Measurements from ENCODE around the gene TBCD. TPM values are rescaled to one million over a fixed set of nuclear protein-coding genes. Genes with fewer than 3 reads are reported as not detected.
A peak's percentile ranks its signal among the peaks of the same experiment; 100 is the strongest.

The TBCD gene
- total RNA-seq, 3 donors from 2014 or later: 45.4 to 65.9 (median 53.3) TPM

GRCh38 chr17:82710499-82711232, 41.2 kb upstream of the TBCD start:
- H3K27me3 ChIP-seq: no peaks in the 10 kb centered on the region
- H3K4me3 ChIP-seq: no peak overlapping the region
- TF ChIP-seq CTCF (IDR thresholded peaks at IDR 0.05) (no peak), POLR2AphosphoS5 (IDR thresholded peaks at IDR 0.05) (no peak), POLR2A (IDR thresholded peaks at IDR 0.05) (no peak)
- no peak for DNase-seq (ENCODE audit: low spot score in 2 of 2)
- no peaks in the 10 kb centered on the region for H3K4me1 ChIP-seq
- no peaks in the 10 kb centered on the region for H3K9me3 ChIP-seq
- H3K36me3 ChIP-seq: no peaks in the 10 kb centered on the region
- intact Hi-C loops (cut with DNase I; ENCODE audit: low total_unique reads): no loop called here
- no peak overlapping the region for H3K27ac ChIP-seq

DNA sequence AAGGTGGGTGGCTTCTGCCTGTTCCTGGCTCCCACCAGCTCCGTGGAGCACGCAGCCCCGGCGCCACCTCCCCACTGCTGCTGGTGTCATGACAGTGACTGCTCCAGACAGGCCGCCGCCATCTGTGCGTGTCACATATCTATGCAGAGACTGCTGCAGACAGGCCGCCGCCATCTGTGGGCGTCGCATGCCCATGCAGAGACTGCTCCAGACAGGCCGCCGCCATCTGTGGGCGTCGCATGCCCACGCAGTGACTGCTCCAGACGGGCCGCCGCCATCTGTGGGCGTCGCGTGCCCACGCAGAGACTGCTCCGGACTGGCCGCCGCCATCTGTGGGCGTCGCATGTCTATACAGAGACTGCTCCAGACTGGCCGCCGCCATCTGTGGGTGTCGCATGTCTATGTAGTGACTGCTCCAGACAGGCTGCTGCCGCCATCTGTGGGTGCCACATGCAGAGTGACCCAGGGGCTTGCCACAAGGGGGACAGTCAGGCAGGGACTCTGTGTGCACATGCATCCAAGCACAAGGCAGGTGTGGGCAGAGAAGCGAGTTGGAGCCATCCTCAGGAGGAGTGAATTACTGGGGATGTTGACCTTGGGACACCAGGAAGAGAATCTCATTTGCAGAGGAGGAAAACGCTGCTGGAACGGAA, 38.7 kb upstream of the TBCD start:
- H3K27ac ChIP-seq: no peak overlapping the region
- H3K9me3 ChIP-seq: no peaks in the 10 kb centered on the region
- DNase-seq (ENCODE audit: low spot score in 2 of 2): no peak
- no peaks in the 10 kb centered on the region for H3K36me3 ChIP-seq
- H3K4me3 ChIP-seq: no peak overlapping the region
- TF ChIP-seq POLR2AphosphoS5 (IDR thresholded peaks at IDR 0.05) (no peak), POLR2A (IDR thresholded peaks at IDR 0.05) (no peak), CTCF (IDR thresholded peaks at IDR 0.05) (no peak)
- intact Hi-C loops (cut with DNase I; ENCODE audit: low total_unique reads): no loop called here
- H3K27me3 ChIP-seq: no peaks in the 10 kb centered on the region
- peaks cover 4 to 6% of the 10 kb centered on the region in 2 donors for H3K4me1 ChIP-seq

DNA sequence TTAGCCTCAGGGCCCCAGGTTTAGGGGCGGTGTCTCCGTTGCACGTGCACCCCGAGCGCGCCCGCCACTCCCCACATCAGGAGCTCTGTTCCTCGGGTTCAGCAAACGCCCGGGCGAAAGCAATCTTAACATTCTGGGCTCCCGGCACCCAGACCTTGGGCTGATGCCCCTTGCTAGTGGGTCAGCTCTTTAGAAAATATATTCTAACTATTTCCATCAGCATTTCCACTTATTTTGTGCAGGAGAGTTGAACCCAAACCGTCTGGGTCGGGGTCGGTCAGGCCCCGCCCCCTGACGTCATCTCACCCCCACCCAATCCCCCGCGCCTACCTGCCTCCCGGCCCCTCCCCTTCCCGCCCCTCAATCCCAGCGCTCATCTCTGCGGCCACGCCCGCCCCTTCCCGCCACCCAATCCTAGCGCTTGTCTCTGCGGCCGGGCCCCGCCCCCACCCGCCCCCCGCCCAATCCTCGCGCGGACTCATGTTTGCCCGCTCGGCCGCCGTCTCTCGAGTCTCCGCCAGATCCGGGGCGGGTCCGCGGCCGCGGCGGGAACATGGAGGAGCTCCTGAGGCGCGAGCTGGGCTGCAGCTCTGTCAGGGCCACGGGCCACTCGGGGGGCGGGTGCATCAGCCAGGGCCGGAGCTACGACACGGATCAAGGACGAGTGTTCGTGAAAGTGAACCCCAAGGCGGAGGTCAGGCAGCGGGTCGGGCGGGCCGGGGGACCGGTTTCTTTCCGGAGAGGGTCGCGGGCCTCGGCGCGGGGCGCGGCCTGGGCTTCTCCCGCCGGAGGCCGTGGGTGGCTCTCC, 35.5 kb upstream of the TBCD start, which contains the start of gene FN3KRP:
FN3KRP (plus strand) TSS at position 504 of the 808 bp plus-strand sequence; CDS start at position 554, 50 bp downstream.
- intact Hi-C loops (cut with DNase I; ENCODE audit: low total_unique reads): no loop called here
- TF ChIP-seq CTCF (IDR thresholded peaks at IDR 0.05) (no peak), POLR2A (IDR thresholded peaks at IDR 0.05) (no peak), POLR2AphosphoS5 (IDR thresholded peaks at IDR 0.05) (peak in 2 of 3 donors; percentile 19 to 71)
- Histone ChIP-seq H3K36me3 (no peaks in the 10 kb centered on the region), H3K4me1 (peaks cover 4 to 6% of the 10 kb centered on the region in 2 donors), H3K4me3 (peak within 1 kb of the TSS; percentile 62 to 94 (median 67)), H3K27ac (peak within 1 kb of the TSS; percentile 81 to 82), H3K27me3 (no peaks in the 10 kb centered on the region), H3K9me3 (no peaks in the 10 kb centered on the region)
- peak; percentile 94 to 95 for DNase-seq (ENCODE audit: low spot score in 2 of 2)

DNA sequence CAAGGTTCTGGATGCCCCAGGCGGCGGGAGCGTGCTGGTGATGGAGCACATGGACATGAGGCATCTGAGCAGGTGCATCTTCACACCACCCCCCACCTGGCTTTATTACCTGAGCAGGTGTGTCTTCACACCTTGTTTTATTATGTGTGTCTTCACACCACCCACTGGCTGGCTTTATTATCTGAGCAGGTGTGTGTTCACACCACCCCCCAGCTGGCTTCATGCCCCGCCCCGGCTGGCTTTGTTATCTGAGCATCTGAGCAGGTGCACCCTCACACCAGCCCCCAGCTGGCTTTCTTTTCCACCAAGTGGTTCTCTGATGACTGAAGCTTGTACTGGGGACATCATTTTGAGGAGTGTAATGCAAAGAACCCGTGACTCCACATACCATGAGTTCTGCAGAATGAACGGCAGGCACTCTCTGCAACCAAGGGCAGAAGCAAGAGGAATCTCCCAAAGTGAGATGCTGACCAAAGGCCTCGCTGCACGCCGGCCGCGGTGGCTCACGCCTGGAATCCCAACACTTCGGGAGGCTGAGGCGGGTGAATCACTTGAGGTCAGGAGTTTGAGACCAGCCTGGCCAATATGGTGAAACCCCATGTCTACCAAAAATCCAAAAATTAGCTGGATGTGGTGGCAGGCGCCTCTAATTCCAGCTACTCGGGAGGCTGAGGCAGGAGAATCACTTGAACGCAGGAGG, 32.7 kb upstream of the TBCD start:
- no peak for DNase-seq (ENCODE audit: low spot score in 2 of 2)
- Histone ChIP-seq H3K4me3 (no peak overlapping the region), H3K4me1 (peaks cover 4 to 6% of the 10 kb centered on the region in 2 donors), H3K36me3 (peaks cover 3% of the 10 kb centered on the region), H3K9me3 (no peaks in the 10 kb centered on the region), H3K27me3 (no peaks in the 10 kb centered on the region), H3K27ac (no peak overlapping the region)
- TF ChIP-seq POLR2A (IDR thresholded peaks at IDR 0.05): no peak
- no peak for TF ChIP-seq POLR2AphosphoS5 (IDR thresholded peaks at IDR 0.05)
- TF ChIP-seq CTCF (IDR thresholded peaks at IDR 0.05): no peak
- intact Hi-C loops (cut with DNase I; ENCODE audit: low total_unique reads): no loop called here

Measured in breast epithelium (tissue), 4 donors.